SW 1271 (cell line): Measurements from ENCODE around the gene EDIL3.
A peak's percentile ranks its signal among the peaks of the same experiment; 100 is the strongest.

ENCODE experiments used
- DNase-seq, 2 experiments: peaks; one replicate each; lab custom pipeline; 2025; lab: John Stamatoyannopoulos, UW

EDIL3 gene

GRCh38 chr5:83965441-83965840, 419.2 kb downstream of the EDIL3 start:
- DNase-seq: no peak

GRCh38 chr5:83964271-83964670, 420.4 kb downstream of the EDIL3 start:
- DNase-seq: no peak

GRCh38 chr5:83957188-83957587, 427.5 kb downstream of the EDIL3 start:
- no peak for DNase-seq

GRCh38 chr5:83956386-83956785, 428.3 kb downstream of the EDIL3 start:
- DNase-seq: no peak

GRCh38 chr5:83955916-83956315, 428.8 kb downstream of the EDIL3 start:
- peak in 1 of 2 experiments; percentile 5 for DNase-seq

- no peak for DNase-seq
These were observed 436.9 kb downstream of the EDIL3 start for GRCh38 chr5:83947763-83948162.

- DNase-seq: no peak
These were observed 438.2 kb downstream of the EDIL3 start for GRCh38 chr5:83946516-83946915.

- no peak for DNase-seq
These were observed 442.5 kb downstream of the EDIL3 start for GRCh38 chr5:83942155-83942554.

GRCh38 chr5:83937837-83938236, 446.8 kb downstream of the EDIL3 start:
- no peak for DNase-seq

- no peak for DNase-seq
These were observed 452.7 kb downstream of the EDIL3 start for GRCh38 chr5:83931969-83932368.

- peak; percentile 31 to 57 for DNase-seq
These were observed 457.4 kb downstream of the EDIL3 start for GRCh38 chr5:83927140-83927733.

- DNase-seq: no peak
These were observed 458.7 kb downstream of the EDIL3 start for GRCh38 chr5:83925955-83926337.

GRCh38 chr5:83925321-83925954, 459.2 kb downstream of the EDIL3 start:
- DNase-seq: peak; percentile 18 to 61

- no peak for DNase-seq
These were observed 459.8 kb downstream of the EDIL3 start for GRCh38 chr5:83924891-83925290.

GRCh38 chr5:83924171-83924570, 460.5 kb downstream of the EDIL3 start:
- DNase-seq: no peak

GRCh38 chr5:83922699-83923098, 462.0 kb downstream of the EDIL3 start:
- DNase-seq: no peak

GRCh38 chr5:83921666-83922193, 462.9 kb downstream of the EDIL3 start:
- DNase-seq: no peak

GRCh38 chr5:83919071-83920041, 465.3 kb downstream of the EDIL3 start:
- no peak for DNase-seq

- DNase-seq: no peak
These were observed 467.3 kb downstream of the EDIL3 start for GRCh38 chr5:83917261-83917908.

GRCh38 chr5:83914662-83915418, 469.8 kb downstream of the EDIL3 start:
- DNase-seq: no peak

GRCh38 chr5:83914199-83914598, 470.5 kb downstream of the EDIL3 start:
- no peak for DNase-seq
